Uterus (tissue), 2 donors: ENCODE measurements around the gene NUP153.

Source experiments
- CTCF ChIP-seq, 4 experiments: fragments of 200-600 bp in 2 of 4; fragments of 450-650 bp in 2 of 4; sonication (generic) in 2 of 4; IDR thresholded peaks; one replicate each; pipeline ENCODE4 v1.5.1; 2016 to 2019; ENCODE audit warnings: antibody characterized with exemption in 4 of 4, mild to moderate bottlenecking in 2 of 4, moderate library complexity in 1 of 4
- POLR2A ChIP-seq, 2 donors: fragments of 450-650 bp; IDR thresholded peaks; one replicate each; pipeline ENCODE4 v1.6.1; 2016; ENCODE audit warnings: antibody characterized with exemption in 2 of 2, mild to moderate bottlenecking in 1 of 2, moderate library complexity in 1 of 2

- no peak for TF ChIP-seq CTCF (IDR thresholded peaks at IDR 0.05)
- no peak for TF ChIP-seq POLR2A (IDR thresholded peaks at IDR 0.05)
Measured at GRCh38 chr6:17684134-17684533, 22.6 kb downstream of the NUP153 start.
